Left renal pelvis (tissue), 4 donors: Measurements from ENCODE around the gene SPECC1. TPM values are rescaled to one million over a fixed set of nuclear protein-coding genes. Genes with fewer than 3 reads are reported as not detected.
"Not testable (repeated sequence)": the region's sequence is repeated elsewhere in the genome, so short reads cannot be mapped to it uniquely, and the experiment has no call there.

ENCODE experiments used
- DNase-seq, 4 donors: peaks; one replicate each; pipeline ENCODE4 v3.0.0-alpha.2; 2013; ENCODE audit warnings: low read depth in 4 of 4, low spot score in 3 of 4
- polyA plus RNA-seq, 4 donors: library from polyadenylated mRNA; unstranded; fragments of 120-200 nt; gene quantifications; one replicate each; pipeline ENCODE4 v1.2.1, GENCODE V29; 2013; ENCODE audit not compliant: insufficient read length in 4 of 4

Gene SPECC1
- polyA plus RNA-seq, 4 donors = 12.4 to 24.0 (median 16.9) TPM

DNA sequence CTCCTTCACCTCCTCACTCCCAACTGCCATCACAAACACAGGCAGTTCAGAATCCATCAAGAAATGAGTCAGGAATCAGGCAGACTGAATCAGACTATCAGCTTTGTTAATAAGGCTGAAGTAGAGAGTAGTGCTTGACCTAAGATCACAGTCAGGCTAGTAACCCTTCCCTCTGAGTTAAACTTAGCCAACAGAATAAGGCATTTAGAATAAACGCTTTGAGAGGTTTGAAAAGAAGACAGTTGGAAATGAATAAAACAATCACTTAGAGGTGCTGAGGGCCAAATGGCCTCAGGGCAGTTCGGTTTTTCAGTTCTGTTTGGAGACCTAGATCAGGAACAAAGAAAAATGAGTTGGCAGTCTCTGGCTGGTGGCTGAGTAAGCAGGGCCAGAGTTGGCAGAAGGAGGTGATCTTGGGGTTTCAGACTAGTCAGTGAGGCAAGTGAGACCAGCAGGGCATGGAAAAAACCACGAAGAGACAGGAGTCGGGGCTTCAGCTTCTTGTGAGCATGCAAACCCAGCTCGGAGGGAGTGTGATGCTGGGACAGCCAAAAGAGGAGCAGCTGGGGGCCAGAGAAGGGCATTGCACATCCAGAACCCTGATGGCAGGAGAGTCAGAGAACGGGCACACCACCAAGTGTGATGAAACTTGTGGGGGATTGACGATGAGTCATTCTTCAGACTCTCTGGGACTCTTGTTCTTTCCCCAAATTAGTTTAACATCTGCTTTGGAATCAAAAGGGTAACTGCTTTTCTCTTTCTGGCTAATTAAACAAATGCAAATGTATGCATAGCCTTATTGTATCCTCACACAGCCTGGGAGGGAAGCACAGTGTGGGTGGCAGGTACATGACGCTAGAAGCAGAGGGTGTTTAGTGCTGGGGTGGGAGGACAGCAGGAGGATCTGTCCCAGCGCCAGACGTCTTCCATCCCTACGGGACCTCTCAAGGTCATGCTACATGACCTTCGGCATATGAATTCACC lies 54.8 kb downstream of the SPECC1 start:
- no peak for DNase-seq

DNA sequence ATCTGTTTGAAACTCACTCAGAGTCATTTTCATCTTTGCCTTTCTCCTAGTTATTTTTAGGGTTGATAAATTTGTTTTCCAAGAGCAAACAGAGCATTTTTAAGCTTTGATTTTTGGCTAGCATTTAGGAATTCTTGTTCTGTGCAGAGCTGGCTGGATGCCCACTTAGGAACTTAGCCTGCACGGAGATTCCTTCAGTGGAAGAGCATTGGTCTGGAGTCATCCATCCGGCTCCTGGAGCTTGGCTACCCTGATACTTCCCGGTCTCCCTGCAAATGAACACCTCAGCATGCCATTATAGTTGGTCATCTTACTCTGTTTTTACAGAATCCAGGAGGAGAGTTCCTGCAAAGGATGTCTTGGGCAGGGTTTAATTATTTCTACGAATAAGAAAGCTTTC lies 57.1 kb downstream of the SPECC1 start:
- DNase-seq = no peak

DNA sequence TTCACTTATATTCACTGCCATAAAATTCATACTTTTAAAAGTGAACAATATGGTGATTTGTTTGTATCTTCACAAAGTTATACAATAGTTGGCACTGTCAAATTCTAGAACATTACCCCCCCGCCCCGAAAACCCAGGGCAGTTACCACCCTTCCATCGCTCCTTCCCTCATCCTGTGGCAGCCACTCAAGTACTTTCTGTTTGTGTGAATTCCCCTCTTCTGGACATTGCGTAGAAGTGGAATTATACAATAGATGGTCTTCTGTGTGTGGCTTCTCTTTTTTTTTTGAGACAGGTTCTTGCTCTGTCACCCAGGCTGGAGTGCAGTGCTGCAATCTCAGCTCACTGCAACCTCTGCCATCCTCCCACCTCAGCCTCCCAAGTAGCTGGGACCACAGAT lies 58.6 kb downstream of the SPECC1 start:
- DNase-seq = no peak

DNA sequence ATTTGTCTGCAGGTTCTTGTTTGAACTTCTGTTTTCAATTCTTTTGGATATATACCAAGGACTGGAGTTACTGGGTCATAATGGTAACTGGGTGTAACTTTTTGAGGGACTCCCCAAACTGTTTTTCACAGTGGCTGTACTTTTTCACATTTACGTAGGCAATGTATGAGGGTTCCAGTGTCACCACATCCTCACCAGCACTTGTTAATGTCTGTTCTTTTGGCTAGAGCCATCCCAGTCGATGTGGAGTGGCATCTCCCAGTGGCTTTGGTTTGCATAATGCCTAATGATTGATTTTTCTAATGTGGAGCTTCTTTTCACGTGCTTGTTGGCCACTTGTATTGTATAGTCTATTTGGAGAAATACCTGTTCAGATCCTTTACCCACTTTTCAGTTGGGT lies 59.3 kb downstream of the SPECC1 start:
- no peak for DNase-seq

DNA sequence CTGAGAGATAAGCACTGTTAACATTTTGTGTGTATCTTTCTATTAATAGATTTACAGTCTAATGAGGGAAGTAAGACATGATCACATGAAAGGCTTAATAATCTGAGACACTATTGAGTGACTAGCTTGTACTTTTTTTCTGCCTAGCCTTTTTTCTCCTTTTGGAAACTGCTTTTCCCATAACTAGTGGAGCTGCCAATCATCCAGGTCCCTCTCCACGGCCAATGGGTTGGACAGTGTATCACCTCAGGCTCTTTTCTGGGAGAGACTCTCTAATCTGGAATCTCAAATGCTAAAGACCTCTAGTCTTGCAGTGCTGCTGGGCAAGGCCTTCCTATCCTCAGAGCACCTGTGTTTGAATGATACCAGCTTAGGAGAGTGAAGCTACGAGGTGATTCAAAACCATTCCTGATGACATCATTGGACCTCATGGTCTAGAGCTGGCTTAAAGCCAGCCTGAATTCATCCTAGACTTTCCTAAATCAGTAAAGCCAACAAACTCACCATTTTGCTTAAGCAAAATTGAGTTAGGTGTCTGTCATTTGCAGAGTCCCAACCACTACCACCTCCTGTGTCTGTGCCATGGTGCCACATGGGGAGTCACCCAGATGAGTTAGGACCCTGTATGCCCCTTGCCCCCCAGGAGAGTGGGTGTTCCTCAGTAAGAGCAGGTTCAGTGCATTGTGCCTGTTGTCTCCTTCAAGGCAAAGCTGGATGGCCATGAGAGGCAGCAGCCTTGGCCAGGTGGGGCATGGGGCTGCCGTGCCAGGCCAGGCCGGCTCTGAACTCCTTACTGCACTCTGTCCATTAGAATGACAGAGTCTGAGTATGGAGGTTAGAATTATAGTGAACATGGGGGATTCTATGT lies 62.9 kb downstream of the SPECC1 start:
- no peak for DNase-seq

DNA sequence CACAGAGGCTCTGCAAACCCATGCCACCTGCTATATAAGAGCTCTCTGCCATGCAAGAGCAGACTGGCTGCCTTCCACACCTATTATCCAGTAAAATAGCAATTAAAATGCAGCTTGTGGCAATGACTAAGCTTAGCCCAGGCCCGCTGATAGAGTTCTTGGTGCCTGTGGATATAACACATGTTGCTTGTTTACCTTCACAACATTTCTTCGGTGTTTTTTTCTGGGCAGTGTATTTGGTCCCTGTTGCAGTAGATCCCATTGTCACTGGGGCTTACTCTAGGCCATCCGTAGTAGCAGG lies 63.5 kb downstream of the SPECC1 start:
- DNase-seq = no peak

DNA sequence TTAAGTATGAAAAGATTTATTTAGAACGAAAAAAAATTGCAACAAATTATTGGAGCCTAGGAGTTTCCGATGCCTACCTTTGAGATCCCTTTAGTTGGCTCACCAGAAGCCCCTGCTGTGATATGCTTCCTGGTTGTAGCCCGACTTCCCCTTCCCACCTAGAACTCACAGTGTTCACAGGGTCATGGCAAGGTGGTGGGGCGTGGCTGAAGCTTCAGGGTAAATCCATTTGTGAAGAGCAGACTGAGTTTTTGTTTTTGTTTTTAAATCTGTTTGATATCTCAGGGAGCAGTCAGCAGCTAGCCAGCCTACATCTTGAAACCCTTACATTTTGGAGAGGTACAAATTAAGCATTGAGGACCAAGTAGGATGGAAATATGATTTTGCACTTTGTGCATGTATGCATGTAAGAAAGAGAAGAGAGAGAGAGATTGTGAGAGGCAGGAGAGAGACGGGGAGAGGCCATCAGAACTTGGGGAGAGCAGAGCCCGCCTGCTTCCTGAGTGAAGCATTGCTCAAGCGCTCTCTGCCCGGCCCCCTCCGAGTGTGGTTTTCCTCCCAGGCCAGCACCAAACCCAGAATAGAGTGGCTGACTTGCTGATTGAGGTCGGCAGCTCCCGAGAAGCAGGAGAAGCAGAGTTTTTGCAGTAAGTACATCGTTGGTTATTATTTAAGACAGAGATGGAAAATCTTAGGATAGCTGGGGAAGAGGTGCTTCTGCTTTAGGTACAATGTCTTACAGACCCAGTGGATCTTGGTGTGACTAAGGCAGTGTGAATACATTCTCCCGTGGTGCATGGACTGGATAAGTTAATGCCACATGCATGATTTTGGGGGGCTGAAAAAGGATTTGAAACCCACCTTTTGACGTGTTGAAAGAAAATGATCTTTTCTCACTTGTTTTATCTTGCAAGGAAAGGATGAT lies 64.2 kb downstream of the SPECC1 start:
- no peak for DNase-seq

DNA sequence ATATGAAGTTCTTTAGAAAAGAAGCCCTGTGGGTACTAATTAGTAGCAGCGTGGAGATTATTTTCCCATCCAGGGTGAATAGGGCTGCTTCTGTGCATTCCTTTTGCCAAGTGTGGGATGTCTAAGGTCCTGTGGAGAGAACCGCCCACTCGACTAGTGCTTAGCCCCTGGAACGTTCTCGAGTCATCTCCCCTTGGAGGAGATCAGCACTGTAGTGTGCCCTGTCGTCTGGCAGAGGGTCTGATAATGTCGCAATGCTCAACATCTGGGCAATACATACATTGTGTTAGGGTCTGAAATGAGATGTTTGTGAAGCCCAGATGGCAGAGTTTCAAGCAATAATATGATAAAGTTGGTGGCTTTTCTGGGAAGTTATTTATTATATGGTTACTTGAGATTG lies 64.8 kb downstream of the SPECC1 start:
- DNase-seq = no peak

DNA sequence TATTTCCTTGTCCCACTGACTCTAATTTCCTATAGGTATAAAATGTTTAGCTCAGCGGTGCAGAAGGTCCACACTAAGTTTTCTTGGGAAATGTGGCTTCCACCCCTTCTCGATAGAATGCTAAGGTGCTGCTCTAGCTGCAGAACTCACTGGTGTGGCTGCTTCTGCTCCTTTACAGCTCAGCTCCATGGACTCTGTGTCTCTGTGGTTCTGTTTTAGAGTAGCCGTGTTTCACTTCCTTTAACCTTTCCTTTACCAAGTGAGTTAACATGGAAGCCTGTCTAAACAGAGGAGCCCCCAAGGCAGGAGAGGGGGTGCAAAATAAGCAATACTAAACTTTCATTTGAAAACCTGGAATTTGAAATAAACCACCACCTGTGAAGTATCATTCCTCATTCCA lies 65.3 kb downstream of the SPECC1 start:
- no peak for DNase-seq

DNA sequence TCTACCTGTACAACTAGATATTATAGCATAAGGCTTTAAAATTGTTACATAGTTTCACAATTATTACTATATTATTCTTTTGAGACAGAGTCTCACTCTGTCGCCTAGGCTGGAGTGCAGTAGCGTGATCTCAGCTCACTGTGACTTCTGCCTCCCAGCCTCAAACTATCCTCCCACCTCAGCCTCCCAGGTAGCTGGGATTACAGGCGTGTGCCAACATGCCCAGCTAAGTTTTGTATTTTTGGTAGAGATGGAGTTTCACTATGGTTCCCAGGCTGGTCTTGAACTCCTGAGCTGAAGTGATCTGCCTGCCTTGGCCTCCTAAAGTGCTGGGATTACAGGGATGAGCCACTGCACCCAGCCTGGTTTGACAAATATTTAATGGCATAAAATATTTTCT lies 67.0 kb downstream of the SPECC1 start:
- not testable (repeated sequence) for DNase-seq

DNA sequence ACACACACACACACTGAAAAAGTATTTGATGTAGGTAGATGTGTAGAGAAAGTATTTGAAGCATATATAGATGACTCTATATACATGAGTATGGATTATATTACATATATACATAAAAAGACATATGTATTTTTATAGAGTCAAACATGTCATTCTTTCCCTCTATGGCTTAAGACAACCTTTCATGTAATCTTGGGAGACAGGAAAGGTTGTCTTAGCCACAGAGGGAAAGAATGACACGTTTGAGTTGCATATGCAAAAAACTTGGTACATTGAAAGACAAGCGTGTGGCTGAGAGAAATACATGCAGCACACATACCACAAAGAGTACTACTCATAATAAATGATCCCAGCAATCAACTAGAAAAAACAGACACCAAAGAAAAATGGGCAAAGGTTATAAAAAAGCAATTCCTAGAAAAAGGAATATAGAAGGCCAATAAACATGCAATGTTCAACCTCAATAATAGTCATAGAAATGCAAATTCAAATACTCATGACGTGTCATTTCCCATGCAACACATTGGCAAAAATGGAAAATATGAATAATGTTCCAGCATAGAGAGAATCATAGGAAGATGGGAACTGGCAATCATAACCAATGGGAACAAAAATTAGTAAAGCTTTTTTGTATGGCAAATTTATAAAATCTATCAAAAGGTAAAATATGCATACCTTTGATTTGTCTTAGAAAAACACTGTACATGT lies 69.0 kb downstream of the SPECC1 start:
- DNase-seq = no peak

DNA sequence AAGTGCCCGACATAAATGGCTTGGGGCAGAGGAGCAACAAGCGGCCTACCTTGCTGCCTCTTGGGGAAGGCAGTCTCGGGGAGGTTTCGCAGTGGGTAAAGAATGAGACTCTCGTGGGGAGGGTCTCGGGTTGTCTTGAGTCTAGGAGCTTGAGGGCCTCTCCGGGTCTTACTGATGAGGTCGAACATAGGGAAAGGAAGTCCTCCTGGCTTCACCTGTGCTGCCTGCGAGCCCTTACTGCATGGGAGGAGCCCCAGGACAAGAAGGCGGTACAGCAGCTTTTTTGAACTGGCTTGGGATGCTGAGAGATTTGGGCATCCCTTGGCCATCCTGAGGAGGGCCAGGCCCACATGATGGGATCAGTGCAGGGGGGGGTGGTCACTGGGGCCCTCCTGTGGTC lies 71.4 kb downstream of the SPECC1 start:
- no peak for DNase-seq

DNA sequence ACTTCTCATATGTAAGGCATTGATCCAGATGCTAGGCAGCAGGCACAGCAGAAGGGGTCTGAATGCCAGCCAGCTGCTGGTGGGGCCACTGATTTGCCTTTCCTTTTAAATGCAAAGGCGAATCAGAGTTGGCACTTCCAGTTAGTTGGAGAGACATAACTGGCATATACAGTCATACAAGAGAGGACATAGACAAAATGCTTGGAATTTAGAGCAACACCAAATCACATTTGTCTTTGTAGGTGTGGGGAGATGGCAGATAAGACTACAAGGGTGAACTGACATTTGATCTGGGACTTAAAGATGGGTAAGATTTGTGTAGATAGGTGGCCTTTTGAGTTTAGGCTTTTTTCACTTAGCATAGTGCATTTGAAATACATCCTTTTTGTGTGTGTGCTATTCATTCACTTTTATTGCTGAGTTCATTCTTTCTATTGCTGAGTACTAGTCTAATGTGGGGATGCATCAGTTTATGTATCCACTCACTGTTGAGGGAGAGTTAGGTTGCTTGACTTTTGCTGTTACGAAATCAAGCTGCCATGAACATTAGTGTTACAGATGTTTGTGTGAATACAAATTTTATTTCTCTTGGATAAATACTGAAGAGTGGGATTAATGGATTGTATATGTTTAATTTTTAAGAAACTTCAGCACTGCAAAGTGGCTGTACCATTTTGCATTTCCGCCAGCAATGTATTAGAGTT lies 74.1 kb downstream of the SPECC1 start:
- no peak for DNase-seq

DNA sequence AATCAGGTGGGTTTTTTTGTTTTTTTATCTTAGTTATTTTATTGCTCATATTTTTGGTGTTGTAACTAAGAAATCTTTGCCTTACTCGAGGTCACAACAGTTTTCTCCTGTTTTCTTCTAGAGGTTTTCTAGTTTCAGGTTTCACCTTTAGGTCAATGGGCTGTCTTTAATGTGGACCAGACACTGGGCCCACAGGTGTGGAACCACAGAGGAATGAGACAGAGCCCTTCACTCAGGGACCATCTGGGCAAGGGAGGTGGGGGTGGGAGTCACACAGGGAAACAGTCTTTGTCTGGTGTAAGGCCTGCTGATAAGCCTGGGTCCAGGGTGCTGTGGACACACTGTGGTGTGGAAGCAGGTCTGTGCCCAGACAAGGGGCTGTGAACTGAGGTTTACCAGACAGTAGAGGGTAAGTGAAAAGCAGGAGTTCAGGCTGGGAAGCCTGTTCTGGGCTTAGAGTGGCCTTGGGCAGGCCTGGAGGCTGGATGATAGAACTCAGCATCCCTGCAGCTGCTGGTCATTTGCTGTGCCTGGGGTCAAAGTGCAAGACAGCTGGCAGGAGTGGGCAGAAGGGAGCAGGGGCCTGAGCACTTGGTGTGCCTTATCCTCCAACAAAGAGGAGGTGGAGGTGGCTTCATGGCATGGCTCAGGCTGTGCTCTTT lies 75.6 kb downstream of the SPECC1 start:
- DNase-seq = no peak

DNA sequence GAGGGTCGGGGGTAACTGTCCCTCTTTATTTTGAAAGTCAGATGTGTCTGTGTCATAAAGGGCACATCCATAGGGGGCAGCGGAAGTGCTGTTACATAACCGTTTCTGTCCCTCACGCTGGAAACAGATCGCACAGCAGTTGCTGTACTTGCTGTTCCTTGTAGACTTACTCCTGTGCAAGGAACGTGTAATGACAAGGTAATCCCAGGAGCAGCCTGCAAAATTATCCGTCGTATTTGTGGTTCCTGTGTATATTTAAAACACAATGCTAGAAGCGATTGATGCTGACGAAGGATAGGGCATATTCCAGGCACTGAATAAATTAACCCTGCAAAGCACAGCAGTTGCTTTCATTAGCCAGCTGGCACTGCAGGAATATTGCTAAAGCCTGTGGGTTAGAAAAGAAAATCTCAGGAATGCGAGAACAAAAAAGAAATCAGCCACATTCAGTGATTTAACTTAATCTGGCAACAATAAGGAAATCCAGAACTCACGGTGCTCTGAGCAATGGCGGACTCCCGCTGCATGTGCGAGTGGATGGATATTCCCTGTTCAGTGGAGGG lies 76.2 kb downstream of the SPECC1 start:
- no peak for DNase-seq

DNA sequence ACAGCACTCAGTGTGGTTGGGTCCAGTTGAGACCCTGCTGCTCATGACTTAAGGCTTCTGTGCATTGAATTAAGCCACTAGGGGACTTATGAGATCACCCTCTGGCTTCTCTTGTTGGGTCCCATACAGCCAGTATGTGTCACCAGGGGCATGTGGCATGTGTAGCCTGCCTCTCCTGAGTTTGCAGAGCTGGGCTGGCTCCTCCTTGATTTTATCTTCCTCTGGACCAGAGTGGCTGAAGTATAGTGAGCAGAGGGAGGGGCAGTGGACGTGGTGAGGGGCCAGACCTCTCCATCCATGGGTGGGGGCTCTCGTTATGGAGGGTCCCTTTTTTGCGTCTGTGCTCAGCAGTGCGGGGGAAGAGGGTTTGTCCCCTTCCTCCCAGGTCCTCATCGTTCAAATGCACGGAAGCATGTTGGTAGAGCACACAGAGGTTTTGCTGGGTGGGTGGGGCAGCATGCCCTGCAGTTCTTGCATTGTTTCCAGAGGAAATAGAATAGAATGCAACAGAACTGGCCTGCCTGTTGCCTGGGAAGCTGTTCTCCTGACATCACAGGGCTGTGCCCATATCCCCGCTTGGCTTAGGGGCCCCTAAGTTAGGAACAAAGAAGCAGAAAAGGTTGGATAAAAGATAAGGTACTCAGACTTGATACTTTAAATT lies 77.4 kb downstream of the SPECC1 start:
- no peak for DNase-seq

DNA sequence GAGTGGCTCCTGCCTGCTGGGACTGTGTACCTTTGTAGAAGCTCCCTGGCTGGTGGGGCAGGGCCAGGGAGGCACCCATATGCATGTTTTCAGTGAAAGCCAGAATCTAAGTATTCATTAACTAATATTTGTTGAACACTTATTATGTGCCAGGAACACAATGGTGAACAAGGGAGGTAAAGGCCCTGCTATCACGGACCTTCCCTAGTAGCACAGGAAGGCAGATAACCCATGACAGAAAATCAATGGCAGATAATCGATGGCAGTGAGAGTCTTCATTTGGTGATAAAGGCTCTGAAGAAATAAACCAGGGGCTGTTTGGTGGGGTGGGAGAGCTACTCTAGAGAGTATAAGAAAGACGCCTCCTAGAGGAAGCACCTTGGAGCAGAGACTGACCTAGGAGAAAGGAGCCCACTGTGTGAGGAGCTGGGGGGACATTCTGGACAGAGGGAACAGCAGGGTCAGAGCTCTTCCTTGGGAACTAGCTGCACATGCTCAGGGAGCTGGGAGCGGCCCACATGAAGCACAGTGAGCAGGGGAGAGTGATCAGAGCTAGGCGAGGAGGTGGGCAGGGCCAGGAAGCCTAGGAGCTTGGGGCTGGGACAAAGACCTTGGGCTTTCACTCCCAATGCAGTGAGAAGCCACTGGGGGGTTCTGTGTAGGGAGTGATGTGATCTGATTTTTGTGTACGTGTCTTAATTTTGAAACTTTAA lies 78.5 kb downstream of the SPECC1 start:
- no peak for DNase-seq
